ENCODE results near the gene MIER2. TPM values are rescaled to one million over a fixed set of nuclear protein-coding genes. Genes with fewer than 3 reads are reported as not detected.

MIER2 gene
- polyA plus RNA-seq, 3 donors = 3.6 to 21.9 (median 6.9) TPM

GRCh38 chr19:366205-366783 lies 21.7 kb upstream of the MIER2 start:
- 93% methylated on average over 3 of the region's 17 CpGs for WGBS (ENCODE audit: insufficient coverage)
- H3K36me3 Mint-ChIP-seq = no peaks in the 10 kb centered on the region
- Histone ChIP-seq H3K9ac (ENCODE audit: insufficient read depth, low read length, poor library complexity, severe bottlenecking) (no peak overlapping the region), H2AFZ (ENCODE audit: insufficient read depth, low read depth, low read length, poor library complexity, severe bottlenecking) (no peak overlapping the region), H3K36me3 (replicated peaks in 1 of 2; ENCODE audit: control insufficient read depth in 1 of 2, insufficient read depth in 2 of 2, low read length in 2 of 2) (no peaks in the 10 kb centered on the region), H3K79me2 (ENCODE audit: insufficient read depth, low read length) (no peaks in the 10 kb centered on the region), H3K4me1 (ENCODE audit: control insufficient read depth in 1 of 2, insufficient read depth in 2 of 2, low read length in 2 of 2) (no peaks in the 10 kb centered on the region), H3K9me3 (replicated peaks in 1 of 2; ENCODE audit: control insufficient read depth in 1 of 2, insufficient read depth in 1 of 2, low read length in 2 of 2) (no peaks in the 10 kb centered on the region), H3K27ac (ENCODE audit: low read depth in 1 of 2, low read length in 2 of 2) (no peak overlapping the region), H3K27me3 (ENCODE audit: control insufficient read depth in 2 of 2, insufficient read depth in 2 of 2, low read length in 2 of 2) (no peaks in the 10 kb centered on the region), H3K4me3 (replicated peaks in 1 of 3; ENCODE audit: low read depth in 2 of 3, low read length in 3 of 3) (no peak overlapping the region), H4K20me1 (ENCODE audit: insufficient read depth, low read length) (no peaks in the 10 kb centered on the region), H3K4me2 (replicated peaks; ENCODE audit: extremely low read depth, low read length, poor library complexity, severe bottlenecking) (no peak overlapping the region)
- no peak for DNase-seq
- TF ChIP-seq CTCF (IDR thresholded peaks at IDR 0.05) = no peak
- no peak overlapping the region for H3K4me3 Mint-ChIP-seq
- H3K4me1 Mint-ChIP-seq = peaks cover 2% of the 10 kb centered on the region
- H3K9me3 Mint-ChIP-seq = peaks cover 0 to 9% (median 3%) of the 10 kb centered on the region in 7 donors
- peaks cover 2 to 17% (median 16%) of the 10 kb centered on the region in 3 donors for H3K27me3 Mint-ChIP-seq (ENCODE audit: low read depth in 3 of 3)
- intact Hi-C loops (cut with micrococcal nuclease) = no loop called here
- H3K27ac Mint-ChIP-seq = no peak overlapping the region

GRCh38 chr19:364496-365287 lies 20.1 kb upstream of the MIER2 start:
- no peak for TF ChIP-seq CTCF (IDR thresholded peaks at IDR 0.05)
- H4K20me1 ChIP-seq (ENCODE audit: insufficient read depth, low read length) = no peaks in the 10 kb centered on the region
- H3K4me2 ChIP-seq (replicated peaks; ENCODE audit: extremely low read depth, low read length, poor library complexity, severe bottlenecking) = no peak overlapping the region
- H3K27me3 Mint-ChIP-seq (ENCODE audit: low read depth in 3 of 3) = peaks cover 2 to 17% (median 16%) of the 10 kb centered on the region in 3 donors
- no peak overlapping the region for H3K27ac ChIP-seq (ENCODE audit: low read depth in 1 of 2, low read length in 2 of 2)
- no peaks in the 10 kb centered on the region for H3K27me3 ChIP-seq (ENCODE audit: control insufficient read depth in 2 of 2, insufficient read depth in 2 of 2, low read length in 2 of 2)
- no peaks in the 10 kb centered on the region for H3K9me3 ChIP-seq (replicated peaks in 1 of 2; ENCODE audit: control insufficient read depth in 1 of 2, insufficient read depth in 1 of 2, low read length in 2 of 2)
- H3K4me1 Mint-ChIP-seq = peaks cover 2% of the 10 kb centered on the region
- H2AFZ ChIP-seq (ENCODE audit: insufficient read depth, low read depth, low read length, poor library complexity, severe bottlenecking) = no peak overlapping the region
- H3K9ac ChIP-seq (ENCODE audit: insufficient read depth, low read length, poor library complexity, severe bottlenecking) = no peak overlapping the region
- DNase-seq = no peak
- no peak overlapping the region for H3K4me3 Mint-ChIP-seq
- no peak overlapping the region for H3K27ac Mint-ChIP-seq
- H3K4me1 ChIP-seq (ENCODE audit: control insufficient read depth in 1 of 2, insufficient read depth in 2 of 2, low read length in 2 of 2) = no peaks in the 10 kb centered on the region
- H3K36me3 ChIP-seq (replicated peaks in 1 of 2; ENCODE audit: control insufficient read depth in 1 of 2, insufficient read depth in 2 of 2, low read length in 2 of 2) = no peaks in the 10 kb centered on the region
- no peaks in the 10 kb centered on the region for H3K79me2 ChIP-seq (ENCODE audit: insufficient read depth, low read length)
- H3K36me3 Mint-ChIP-seq = no peaks in the 10 kb centered on the region
- WGBS (ENCODE audit: insufficient coverage) = 77% methylated on average over 7 of the region's 17 CpGs
- no peak overlapping the region for H3K4me3 ChIP-seq (replicated peaks in 1 of 3; ENCODE audit: low read depth in 2 of 3, low read length in 3 of 3)
- H3K9me3 Mint-ChIP-seq = peaks cover 0 to 14% (median 2%) of the 10 kb centered on the region in 7 donors
- intact Hi-C loops (cut with micrococcal nuclease) = no loop called here

All from CD14-positive monocyte (primary cell).